H7 (cell line): ENCODE measurements around the gene SPEF1. TPM values are rescaled to one million over a fixed set of nuclear protein-coding genes. Genes with fewer than 3 reads are reported as not detected.
"Not testable (repeated sequence)": the region's sequence is repeated elsewhere in the genome, so short reads cannot be mapped to it uniquely, and the experiment has no call there.

Experiments
- DNase-seq: peaks from one replicate; pipeline ENCODE4 v3.0.0; 2012
- H3K27me3 ChIP-seq: 2 replicates; pipeline ENCODE4 v1.6.0; 2011; ENCODE audit warnings: mild to moderate bottlenecking, low read length; ENCODE audit not compliant: control insufficient read depth, insufficient read depth
- H3K36me3 ChIP-seq: replicated peaks from 2 replicates; pipeline ENCODE4 v1.5.1; 2011; ENCODE audit warnings: low read length; ENCODE audit not compliant: control insufficient read depth, insufficient read depth
- H3K4me3 ChIP-seq: 2 replicates; pipeline ENCODE4 v1.5.1; 2011; ENCODE audit warnings: low read depth, mild to moderate bottlenecking, control low read depth, low read length, moderate library complexity; ENCODE audit not compliant: insufficient read depth
- total RNA-seq: library from RNA; depleted of rRNA; stranded (reverse); fragments of >200 nt; shearing (Covaris generic); gene quantifications from 2 replicates; pipeline ENCODE4 v1.2.3, GENCODE V29; 2014; rRNA removed

SPEF1 gene, protein sequence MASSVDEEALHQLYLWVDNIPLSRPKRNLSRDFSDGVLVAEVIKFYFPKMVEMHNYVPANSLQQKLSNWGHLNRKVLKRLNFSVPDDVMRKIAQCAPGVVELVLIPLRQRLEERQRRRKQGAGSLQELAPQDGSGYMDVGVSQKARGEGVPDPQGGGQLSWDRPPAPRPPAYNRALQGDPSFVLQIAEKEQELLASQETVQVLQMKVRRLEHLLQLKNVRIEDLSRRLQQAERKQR
- 0.11 and 0.94 TPM in 2 replicates for total RNA-seq

DNA sequence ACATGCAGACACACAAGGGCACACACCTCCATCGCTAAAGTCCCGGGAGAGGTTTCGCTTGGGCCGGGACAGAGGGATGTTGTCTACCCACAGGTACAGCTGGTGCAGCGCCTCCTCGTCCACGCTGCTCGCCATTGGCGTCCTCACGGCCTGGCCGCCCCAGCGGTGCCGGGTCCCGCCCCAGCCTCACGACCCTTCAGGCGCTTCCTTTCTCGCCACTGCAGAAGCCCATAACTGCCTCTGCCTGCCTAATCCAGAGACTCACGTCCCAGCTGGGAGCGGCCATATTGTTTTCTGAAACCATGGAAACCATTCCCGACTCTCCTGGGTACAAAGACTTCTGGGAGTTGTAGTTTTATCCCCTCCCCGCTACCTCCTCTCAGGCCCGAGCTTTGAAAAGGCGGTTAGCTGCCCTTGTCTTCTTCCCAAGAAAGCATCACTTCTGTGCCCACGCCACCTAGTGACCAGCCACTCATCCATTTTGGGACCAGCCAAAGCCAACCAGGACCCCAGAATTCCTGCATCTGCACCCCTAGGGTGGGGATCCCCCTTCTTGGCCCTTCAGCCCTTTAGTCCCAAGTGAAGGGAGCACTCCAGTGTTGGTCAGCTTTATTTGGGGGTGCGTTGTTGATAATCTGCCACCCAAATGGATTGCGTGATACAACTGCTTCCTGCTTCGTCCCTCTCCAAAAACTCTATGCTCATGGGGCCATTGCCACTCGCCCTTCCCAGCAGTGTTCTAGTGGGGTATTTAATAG is at the start of gene SPEF1:
TSS of gene SPEF1 (minus strand) at position 296 of the 758 bp plus-strand sequence. CDS start at position 135, 161 bp downstream.
- DNase-seq: peak; percentile 98
- Histone ChIP-seq H3K27me3 (peaks cover 44% of the 10 kb centered on the region), H3K36me3 (no peaks in the 10 kb centered on the region), H3K4me3 (peak within 1 kb of the TSS; percentile 24)

DNA sequence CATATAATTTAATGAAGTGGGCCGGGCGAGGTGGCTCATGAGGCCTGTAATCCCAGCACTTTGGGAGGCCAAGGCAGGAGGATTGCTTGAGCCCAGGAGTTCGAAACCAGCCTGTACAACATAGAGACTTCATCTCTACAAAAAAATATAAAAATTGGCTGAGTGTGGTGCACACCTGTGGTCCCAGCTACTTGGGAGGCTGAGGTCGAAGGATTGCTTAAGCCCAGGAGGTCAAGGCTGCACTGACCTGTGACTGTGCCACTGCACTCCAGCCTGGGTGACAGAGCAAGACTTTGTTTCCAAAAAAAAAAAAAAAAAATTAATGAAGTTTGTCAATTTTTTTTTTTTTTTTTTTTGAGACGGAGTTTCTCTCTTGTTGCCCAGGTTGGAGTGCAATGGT is 48.6 kb upstream of the SPEF1 start:
- DNase-seq, H3K27me3 ChIP-seq, H3K4me3 ChIP-seq, H3K36me3 ChIP-seq: not testable (repeated sequence)

DNA sequence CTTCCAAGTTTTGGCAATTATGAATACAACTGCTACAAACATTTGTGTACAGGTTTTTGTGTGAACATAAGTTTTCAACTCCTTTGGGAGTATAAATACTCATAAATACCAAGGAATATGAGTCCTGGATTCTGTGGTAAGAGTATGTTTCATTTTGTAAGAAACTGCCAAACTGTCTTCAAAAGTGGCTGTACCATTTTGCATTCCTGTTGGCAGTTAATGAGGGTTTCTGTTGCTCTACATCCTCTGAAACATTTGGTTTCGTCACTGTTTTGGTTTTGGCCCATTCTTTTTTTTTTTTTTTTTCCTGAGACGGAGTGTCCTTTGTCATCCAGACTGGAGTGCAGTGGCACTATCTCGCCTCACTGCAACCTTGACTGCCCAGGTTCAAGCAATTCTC is 47.5 kb upstream of the SPEF1 start:
- Histone ChIP-seq H3K27me3 (no peaks in the 10 kb centered on the region), H3K36me3 (no peaks in the 10 kb centered on the region), H3K4me3 (no peak overlapping the region)
- DNase-seq: no peak

DNA sequence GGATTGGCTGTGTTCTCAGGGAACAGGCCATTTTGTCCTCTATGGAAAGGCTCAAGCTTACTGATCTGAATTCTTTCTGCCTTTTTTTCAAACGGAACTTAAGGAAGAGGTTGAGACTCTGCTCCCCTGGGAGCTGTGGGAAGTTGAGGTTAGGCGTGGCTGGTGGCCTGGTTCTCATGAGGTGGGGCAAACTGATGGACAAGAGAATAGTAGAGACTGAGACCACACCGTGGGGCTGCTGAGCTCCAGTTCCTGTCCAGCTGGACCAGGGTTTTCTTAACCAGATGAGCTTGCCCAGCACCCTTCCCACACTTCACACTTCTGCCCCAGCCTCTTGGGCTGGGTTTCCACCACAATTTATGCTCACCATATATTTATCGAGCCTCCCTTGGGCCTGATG is 45.2 kb upstream of the SPEF1 start:
- no peak for DNase-seq
- H3K4me3 ChIP-seq: no peak overlapping the region
- H3K36me3 ChIP-seq: no peaks in the 10 kb centered on the region; the same call in 1 of the 2 replicates
- no peaks in the 10 kb centered on the region for H3K27me3 ChIP-seq

DNA sequence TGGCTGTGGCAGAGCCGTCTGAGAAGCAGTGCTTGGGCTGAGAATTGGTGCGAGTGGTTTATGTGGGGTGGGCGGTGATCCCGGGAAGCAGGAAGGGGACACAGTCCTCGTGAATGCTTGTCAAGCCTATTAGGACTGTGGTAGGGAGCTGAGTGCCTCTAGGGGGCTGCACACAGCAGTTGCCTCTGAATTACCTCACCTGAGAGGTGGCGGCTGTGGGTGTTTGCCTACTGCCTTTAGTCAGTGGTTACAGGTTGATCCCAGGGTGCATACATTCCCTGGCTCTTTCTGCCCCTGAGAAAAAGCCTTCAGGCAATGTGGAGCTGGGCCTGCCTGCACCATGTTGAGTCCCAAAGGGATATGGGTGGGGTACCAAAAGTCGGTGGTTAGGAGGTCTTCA is 44.3 kb upstream of the SPEF1 start:
- Histone ChIP-seq H3K4me3 (no peak overlapping the region), H3K36me3 (no peaks in the 10 kb centered on the region; the same call in 1 of the 2 replicates), H3K27me3 (no peaks in the 10 kb centered on the region)
- peak; percentile 66 for DNase-seq

DNA sequence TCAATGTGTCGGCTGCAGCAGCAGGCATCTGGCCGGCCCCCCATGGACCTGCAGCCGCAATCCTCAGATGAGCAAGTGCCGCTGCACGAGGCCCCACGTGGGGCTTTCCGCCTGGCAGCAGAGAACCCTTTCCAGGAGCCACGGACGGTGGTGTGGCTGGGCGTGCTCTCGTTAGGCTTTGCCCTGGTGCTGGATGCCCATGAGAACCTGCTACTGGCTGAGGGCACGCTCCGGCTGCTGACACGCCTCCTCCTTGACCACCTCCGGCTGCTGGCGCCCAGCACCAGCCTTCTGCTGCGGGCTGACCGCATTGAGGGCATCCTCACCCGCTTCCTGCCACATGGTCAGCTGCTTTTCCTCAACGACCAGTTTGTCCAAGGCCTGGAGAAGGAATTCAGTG is 42.6 kb upstream of the SPEF1 start:
- Histone ChIP-seq H3K36me3 (no peaks in the 10 kb centered on the region; the same call in 1 of the 2 replicates), H3K4me3 (no peak overlapping the region), H3K27me3 (no peaks in the 10 kb centered on the region)
- peak; percentile 19 for DNase-seq

DNA sequence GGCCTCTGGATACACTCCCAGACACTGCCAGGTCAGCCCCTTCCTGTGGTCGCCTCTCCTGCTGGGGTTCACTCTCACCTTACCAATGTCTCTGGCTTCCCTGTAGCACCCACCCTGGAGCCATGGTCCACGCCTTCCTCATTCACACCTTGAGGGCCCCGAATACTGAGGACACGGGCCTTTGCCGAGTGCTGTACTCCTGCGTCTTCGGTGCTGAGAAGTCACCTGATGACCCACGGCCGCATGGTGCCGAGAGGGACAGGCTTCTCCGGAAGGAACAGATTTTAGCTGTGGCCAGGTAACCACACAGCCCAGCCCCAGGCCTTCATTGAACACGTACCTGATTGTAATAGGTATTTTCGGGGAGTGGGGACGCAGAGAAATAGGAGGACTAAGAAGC is 40.7 kb upstream of the SPEF1 start:
- Histone ChIP-seq H3K4me3 (no peak overlapping the region), H3K36me3 (no peaks in the 10 kb centered on the region; the same call in 1 of the 2 replicates), H3K27me3 (no peaks in the 10 kb centered on the region)
- DNase-seq: peak; percentile 6

DNA sequence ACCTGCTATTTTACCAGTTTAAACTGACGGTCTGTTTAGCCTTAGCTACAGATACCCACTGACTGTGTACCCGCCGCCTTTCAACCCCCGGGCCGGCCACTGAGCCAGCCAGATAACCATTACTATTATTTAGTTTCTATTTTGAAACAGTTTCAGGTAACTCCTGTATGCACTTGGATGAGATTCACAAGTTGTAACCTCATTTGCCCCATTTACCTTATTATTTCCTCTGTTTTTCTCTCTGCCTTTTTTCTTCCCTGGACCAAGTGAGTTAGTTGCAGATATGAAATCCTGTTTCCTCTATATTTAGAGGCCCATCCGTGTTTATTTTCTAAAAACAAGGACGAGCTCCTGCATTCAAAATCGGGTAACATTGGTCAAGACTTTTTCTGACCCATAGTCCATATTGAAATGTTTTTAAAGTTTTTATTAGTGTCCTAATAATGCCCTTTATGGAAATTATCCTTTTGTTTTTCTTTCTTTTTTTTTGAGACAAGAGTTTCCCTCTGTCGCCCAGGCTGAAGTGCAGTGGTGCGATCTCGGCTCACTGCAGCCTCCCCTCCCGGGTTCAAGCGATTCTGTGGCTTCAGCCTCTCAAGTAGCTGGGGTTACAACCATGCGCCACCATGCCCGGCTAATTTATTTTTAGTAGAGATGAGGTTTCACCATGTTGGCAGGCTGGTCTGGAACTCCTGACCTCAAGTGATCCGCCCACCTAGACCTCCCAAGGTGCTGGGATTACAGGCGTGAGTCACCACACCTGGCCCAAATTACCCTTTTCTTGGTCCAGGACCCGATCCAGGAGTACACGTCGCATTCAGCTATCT is 39.9 kb upstream of the SPEF1 start:
- H3K4me3 ChIP-seq: peak overlapping the region; percentile 90
- no peaks in the 10 kb centered on the region; the same call in 1 of the 2 replicates for H3K36me3 ChIP-seq
- DNase-seq: no peak
- no peaks in the 10 kb centered on the region for H3K27me3 ChIP-seq

DNA sequence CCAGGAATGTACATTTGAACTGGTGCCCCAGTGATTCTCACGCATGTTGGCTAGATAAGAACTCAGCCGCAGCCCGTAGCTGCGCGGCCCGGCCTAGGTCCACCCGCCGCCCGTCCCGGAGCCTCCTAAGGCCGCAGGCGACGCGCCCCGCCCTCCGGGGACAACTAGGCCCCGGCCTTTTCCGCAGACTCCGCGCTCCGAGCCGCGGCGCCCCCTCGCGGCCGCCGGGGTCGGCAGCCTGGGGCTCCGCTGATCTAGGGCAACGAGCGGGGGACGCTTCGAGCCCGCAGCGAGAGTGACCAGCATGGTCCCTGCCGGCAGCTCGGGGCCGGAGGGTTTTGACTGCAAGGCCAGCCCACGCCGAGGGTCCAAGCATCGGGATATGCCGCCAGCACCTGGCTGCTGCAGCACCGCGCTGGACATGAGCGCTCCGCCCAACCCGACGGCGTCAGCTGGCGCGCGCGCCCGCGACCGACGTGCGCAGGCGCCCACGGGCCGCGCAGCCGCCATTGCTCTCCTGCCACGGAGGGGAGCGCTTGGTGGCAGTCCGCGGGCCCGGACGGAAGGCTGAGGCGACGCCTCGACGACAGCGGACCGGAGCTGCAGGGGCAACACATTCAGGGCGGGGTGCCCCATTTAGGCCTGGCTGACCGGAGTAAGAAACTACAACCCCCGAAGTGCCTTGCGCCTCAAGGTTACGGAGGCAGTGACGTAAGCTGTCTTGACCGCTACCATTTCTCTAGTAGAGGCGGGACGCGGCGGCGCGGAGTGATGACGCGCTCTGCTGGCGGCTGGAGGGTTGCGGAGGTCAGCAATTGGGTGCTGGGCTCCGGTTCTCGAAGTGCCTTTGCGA is 39.0 kb upstream of the SPEF1 start, which contains the start of gene AP5S1:
TSS of gene AP5S1 (plus strand) at position 500 of the 853 bp plus-strand sequence. CDS start 1,571 bp downstream, outside the sequence.
- Histone ChIP-seq H3K27me3 (no peaks in the 10 kb centered on the region), H3K4me3 (peak within 1 kb of the TSS; percentile 90), H3K36me3 (no peaks in the 10 kb centered on the region; the same call in 1 of the 2 replicates)
- DNase-seq: peak; percentile 98

DNA sequence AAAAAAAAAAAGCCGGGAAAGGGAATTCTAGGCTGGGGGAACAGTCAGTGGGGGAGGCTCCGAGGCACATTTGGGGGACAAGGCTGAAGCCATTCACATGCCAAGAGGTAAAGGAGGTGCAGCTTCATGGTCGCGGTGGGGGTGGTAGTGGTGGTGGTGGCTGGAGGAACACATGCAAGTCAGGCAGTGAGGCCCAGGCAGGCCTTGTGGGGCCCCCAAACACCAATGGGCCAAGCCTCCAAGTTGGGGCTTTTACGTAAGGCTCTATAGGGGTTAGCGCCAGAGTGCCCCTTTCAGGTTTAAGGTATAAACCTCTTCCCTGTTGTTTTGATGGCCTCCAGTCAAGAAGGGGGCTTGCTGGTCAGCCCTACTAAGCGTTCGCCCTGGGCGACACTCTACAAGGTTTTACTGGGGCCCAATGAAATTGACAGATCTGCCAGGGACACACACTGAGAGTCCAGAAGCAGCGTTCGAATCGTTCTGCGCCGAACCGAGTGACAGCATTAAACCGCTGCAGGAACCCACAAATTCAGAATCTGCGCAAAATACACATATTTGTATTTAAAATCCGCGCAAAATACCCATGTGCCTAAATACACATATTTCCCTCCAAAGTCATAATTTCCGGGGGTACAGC is 38.3 kb upstream of the SPEF1 start:
- Histone ChIP-seq H3K36me3 (no peaks in the 10 kb centered on the region; the same call in 1 of the 2 replicates), H3K27me3 (no peaks in the 10 kb centered on the region), H3K4me3 (peak overlapping the region; percentile 90)
- peak; percentile 37 for DNase-seq

DNA sequence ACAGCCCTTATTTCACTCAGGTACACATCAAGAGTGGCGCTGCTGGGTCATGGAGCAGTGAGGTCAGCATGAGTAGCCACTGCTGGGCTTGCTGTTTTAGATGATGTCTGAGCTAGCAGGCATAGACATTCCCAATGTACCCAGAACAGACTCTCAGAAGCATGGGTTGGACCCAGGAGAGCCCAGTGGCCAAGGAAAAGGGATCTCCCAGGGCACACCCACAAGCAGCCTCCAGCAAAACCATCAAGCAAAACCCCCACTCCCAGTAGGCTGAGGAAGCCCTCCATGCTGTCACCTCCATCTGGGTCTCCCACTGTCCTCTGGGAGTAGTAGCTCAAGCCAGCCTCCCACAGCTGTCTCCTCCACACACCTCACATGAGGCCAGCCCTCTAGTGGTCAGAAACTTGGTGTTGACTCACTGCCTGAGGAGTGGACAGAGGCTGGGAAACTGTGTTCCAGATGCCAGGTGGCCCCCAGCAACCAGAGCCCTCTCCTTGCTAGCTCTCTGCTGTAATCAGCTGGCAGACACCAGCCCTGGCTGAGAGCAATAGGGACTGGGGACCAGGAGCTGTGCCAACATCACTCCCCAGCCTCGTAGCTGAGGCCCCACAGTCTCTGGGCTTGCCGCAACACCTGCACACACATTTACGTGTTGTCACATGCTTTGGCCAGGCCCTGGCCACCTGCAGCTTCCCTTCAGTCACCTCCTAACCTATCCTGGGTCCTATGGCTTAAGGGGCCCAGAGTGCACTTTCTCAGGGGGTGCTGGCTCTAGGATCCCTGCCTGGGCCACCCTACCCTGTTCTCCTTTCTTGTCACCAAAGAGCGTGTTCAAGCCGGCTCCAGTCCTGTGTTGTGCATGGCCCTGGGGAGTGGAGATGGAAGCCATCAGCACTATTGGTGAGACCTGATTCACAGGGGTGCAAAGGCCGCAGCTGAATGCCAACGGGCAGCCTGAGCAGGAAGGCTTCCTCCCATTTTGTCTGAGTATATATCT is 37.2 kb upstream of the SPEF1 start:
- no peak overlapping the region for H3K4me3 ChIP-seq
- no peaks in the 10 kb centered on the region for H3K27me3 ChIP-seq
- H3K36me3 ChIP-seq: no peaks in the 10 kb centered on the region; the same call in 1 of the 2 replicates
- DNase-seq: peak; percentile 85

DNA sequence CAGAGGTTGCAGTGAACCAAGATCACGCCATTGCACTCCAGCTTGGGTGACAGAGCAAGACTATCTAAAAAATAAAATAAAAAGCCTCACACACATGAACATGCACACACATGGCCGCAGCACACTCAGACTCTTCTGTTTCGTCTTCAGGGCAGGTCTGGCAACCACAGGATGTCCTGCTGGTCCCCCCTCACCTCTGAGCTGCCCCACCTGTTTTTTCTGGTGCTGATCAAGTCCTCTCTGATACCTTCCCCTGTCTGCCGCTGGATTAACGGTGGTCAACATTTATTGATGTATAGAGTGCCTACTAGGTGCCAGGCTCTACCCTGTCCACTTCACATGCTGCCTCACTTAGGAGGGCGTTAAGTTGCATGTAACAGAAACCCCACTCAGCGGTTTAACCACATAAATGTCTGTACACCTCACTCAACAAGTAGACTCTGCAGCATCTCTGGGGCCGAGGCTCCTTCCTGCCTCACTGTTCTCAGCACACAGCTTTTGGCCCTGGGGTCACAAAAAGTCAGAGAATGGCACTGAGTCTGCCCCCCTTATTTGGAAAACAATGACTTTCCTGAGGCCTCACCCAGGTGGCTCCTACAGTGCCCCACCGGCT is 34.6 kb upstream of the SPEF1 start:
- DNase-seq: peak; percentile 34
- no peaks in the 10 kb centered on the region for H3K36me3 ChIP-seq
- H3K27me3 ChIP-seq: no peaks in the 10 kb centered on the region
- no peak overlapping the region for H3K4me3 ChIP-seq
